Kasumi-1 (cell line): Measurements from ENCODE around the gene ADD1.
"Not testable (repeated sequence)": the region's sequence is repeated elsewhere in the genome, so short reads cannot be mapped to it uniquely, and the experiment has no call there.

Experiments used
- DNase-seq, 2 experiments: peaks; one replicate each; lab custom pipeline; 2025; lab: John Stamatoyannopoulos, UW

The ADD1 gene

DNA sequence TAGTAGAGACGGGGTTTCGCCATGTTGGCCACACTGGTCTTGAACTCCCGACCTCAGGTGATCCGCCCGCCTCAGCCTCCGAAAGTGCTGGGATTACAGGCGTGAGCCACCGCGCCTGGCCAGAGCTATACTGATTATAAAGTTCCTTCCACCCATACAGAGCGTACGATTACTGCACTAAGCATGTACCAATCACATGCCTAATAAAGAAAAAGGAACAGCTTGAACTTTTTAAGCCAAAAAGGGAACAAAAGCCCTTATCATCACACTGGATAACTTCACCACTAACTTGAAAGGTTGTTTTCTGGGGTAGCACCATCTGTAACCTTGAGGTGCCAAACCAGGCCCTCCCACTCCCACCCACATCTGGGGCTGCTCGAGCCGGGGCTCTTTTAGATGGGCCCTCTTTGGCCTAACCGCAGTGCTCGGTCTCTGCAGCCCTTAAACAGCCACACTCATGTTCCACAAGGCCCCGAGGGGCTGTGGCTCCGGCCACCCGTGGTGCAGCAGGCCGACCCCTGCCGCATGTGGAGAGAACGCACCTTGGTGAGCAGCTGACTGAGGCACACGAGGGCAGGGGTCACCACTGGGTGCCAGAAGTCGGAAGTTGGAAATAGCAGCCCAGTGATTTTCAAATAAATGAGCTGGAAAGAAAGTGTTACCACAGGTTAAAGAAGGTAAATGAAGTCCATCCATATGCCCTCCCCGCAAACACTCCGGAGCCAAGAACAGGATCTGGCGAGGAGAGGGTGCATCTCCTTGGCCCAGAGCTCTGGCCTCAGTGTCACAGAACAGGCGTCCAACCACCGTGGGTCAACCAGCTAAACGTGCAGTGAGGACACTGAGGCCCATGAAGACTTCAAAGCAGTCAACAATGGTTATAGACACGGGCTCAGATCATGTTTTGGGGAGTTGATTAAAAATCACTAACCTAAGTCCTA lies 101.2 kb downstream of the ADD1 start:
- no peak for DNase-seq

DNA sequence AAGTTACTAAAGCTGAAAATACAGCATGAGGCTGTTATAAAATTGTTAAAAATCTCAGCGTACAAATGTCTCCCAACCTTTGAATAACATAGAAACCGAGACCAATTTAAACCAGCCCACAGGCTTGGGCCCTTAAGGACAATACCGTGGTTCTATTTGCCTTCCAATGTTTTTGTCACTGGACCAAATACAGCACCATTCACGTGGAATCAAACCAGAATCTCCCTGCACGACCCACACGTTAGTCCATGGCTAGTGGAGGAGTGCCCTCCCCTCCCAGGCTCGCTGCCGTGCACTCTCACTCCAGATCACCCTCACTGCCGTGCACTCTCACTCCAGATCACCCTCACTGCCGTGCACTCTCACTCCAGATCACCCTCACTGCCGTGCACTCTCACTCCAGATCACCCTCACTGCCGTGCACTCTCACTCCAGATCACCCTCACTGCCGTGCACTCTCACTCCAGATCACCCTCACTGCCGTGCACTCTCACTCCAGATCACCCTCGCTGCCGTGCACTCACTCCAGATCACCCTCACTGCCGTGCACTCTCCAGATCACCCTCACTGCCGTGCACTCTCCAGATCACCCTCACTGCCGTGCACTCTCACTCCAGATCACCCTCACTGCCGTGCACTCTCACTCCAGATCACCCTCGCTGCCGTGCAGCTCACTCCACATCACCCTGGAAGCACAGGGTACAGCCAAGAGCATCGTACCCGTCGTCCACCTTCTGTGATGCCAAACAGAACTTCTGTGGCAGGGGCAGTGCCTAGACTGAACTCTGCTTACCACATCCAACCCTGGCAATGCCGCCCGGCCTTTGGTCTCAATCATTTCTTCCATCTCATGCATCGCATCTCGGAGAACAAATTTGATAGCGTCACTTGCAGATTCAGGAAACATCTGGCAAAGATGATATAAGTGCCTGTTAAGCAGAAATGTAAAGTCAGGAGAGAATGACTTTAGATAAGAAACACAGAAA lies 102.3 kb downstream of the ADD1 start:
- not testable (repeated sequence) for DNase-seq

DNA sequence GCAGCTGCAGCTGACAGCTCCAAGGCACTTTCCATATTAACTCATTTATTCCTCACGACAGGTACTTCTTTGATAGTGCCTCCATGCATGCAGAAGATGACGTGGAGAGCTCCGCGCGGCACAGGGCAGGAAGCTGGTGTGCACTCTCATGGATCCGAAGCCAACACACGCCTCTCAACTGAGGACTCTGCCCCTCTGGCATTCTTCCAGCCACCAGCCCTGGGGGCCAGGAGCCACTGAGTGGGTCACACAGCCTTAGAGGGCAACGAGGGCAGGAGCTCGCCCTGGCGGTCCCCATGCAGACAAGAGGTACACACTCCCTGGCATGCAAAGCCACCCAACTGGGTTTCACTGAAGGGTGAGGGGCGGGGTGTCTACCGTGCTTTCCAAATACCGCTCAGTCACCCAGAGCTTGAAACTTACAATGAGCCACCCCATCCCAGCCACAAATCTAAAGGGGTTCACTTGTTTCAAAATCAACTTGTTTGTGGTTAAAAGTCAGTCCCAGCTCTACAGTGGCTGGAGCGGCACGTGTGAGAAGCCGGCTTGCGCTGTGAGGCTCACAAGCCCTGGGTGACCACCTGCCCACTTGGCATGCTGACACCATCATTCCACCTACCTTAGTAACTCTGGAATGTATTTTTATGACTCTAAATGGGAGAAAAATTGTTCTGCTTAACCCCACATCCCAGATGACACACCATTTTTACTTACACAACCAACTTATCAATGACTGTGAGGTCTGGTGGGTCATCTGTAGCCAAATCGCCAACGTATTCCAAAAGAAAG lies 103.4 kb downstream of the ADD1 start:
- DNase-seq, result no peak

DNA sequence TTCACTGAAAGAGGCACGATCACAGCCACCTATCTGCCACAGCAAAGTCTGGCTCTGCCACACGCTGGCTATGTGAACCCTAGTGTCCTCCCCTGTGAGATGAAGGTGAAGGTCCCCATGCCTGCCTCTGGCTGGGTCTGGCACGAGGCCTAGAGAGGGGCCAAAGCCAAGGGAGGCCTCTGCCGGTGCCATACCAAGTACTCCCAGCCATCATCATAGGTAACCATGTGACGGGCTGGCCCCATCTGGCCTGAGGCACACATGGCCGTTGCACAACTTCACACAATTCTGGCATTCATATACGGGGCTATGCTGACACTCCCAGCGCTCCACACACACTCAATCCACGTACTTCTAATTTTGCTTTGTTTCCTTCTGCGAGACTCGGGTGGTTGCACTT lies 104.3 kb downstream of the ADD1 start:
- no peak for DNase-seq

DNA sequence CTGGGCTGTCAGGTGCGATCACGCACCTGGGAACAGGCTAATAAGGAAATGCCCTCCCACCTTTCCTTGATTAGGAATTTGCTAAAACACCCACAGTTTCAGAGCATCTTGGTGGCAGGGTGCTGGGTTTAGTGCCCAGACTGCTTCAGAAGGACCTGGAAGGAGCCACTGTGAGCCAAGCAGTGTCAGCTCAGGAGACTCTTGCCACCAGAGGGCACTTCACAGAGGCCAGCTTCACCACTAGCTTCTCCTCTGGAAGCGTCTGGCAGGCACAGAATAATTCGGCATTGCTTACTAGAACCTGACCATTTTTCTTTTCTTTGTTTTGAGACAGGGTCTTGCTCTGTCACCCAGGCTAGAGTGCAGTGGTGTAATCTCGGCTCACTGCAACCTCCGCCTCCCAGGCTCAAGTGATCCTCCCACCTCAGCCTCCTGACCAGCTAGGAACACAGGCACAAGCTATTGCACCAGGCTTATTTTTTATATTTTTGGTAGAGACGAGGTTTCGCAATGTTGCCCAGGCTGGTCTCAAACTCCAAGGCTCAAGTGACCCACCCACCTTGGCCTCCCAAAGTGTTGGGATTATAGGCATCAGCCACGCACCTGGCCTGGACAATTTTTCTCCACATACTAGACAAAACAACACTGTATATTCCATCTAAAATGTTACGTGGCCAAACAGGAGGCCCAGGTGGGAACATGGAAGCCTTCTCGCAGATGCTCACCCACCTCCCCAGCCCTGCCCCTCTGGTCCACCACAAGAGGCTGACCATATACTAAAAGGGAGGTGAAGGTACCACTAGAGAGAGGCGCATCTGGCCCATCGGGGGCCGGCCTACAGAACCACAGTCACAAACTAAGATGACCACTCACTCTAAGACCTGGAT lies 105.5 kb downstream of the ADD1 start:
- peak; percentile 35 to 67 for DNase-seq

DNA sequence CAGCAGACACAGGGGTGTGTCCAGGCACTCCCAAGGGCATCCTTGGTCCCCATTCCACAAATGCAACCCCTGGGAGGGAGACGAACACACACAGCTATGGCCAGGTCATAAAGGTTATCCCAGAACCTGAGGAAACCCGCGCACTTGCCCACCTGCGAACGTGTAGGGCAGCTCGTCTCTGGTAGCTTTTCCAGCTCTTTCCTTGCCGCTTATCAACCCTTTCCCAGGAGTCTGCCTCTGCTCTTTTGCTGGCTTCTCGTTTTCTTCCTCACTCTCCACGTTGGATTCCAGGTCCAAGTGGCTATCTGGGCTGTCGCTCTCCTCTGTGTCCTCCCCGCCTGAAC lies 106.1 kb downstream of the ADD1 start:
- DNase-seq, result no peak

DNA sequence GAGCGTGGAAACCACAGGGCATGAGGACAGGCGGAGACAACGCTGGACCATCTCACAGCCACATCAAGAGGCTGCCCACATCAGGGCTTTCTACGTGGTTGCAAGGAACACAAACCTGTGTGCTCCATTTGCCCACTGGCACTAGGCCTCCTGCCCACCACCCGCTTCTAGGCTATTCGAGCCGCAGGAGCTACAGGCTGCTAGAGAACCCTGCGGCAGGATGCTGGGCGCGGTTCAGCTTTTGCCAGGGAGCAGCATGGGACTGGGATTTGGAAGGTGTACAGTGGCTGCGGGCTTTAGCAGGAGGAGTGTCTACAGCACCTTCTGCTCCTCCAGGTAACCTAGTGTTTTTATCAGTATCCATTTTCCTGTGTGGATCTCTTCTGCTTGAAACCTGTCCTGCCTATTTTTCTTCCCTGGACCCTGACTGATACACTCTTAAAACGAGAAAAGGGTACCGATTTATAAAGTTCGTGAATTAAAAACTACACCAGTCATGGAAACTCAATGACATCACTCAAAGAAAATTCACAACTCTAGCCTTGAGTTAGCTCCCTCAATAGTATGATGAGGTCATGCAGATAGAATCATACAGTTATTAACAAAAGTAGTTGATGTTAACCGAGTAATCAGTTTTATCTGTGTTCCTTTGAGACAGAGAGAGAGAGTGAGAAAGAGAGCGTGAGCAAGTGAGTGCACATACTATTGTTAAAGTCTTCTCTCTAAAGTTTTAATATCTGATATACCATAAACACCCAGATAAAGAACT lies 106.8 kb downstream of the ADD1 start:
- DNase-seq, result no peak

DNA sequence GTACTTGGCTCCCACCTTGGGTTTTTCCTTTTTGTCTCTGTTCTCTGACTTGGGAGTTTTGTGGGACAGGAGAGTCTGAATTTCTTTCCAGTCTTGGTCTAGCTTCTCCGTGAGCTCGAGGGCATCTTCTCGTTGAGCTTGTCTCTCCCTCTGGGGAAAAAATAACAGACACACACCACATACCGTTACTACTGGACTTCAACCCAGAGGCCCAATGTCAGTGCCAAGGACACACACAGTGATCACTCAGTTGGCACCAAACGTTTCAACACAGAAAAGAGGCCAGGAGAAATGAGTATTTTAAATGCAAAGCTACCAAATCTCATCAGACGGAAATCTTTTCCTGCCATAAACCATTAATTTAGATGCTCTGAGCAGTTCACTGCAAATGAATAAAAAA lies 109.9 kb downstream of the ADD1 start:
- no peak for DNase-seq

DNA sequence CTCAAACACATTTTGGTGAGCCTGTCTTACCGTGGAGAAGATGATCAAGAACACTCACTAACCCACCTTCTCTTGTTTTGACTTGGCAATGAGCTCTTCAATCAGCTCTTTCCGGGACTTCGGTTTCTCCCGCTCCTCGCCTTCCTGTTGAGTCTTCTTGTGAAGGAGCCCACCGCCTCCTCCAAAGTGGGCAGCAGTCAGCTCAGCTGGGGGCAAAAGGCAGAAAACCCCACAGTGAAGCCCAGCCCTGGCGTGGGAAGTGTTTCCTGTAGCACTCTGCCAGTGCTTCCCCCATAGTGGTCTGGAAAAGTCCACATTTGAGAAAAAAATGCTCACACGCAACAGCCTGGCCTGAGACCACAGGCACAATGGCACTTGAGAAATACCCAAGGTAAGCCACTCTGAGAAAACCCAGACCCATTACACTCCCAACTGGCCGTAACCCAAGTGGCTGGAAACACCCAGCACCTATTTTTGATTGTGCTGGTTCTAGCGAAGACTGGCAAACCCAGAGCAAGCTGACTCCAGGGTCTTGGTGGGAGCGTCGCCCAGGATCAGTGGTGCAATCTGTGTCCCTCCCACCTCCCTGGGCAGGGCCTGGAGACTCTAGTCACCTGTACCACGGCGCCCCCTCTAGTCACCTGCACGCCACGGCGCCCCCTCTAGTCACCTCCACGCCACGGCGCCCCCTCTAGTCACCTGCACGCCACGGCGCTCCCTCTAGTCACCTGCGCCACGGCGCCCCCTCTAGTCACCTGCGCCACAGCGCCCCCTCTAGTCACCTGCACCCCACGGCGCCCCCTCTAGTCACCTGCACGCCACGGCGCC lies 110.9 kb downstream of the ADD1 start:
- DNase-seq, result no peak

DNA sequence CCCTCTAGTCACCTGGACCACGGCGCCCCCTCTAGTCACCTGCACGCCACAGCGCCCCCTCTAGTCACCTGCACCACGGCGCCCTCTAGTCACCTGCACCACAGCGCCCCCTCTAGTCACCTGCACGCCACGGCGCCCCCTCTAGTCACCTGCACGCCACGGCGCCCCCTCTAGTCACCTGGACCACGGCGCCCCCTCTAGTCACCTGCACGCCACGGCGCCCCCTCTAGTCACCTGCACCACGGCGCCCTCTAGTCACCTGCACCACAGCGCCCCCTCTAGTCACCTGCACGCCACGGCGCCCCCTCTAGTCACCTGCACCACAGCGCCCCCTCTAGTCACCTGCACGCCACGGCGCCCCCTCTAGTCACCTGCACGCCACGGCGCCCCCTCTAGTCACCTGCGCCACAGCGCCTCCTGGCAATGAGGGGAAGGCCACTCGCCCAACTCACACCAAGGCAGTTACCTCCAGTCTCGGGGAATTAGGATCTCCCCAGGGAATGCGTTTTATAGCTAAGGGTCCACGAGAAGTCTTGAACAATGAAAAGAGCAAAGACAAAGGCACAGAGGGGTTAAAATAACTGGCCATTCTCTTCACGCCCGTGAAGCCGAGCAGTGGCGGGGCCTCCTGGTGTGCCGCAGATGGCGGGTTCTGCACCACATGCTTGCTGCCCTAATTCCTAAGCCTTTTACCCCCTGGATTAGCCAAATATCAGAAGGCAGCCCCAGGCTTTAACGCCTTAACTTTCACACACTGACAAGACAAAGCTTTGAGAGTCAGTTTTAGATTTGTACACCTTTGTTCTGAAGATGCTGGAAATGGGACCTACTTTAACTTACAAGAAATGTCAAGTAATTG lies 111.8 kb downstream of the ADD1 start:
- not testable (repeated sequence) for DNase-seq

DNA sequence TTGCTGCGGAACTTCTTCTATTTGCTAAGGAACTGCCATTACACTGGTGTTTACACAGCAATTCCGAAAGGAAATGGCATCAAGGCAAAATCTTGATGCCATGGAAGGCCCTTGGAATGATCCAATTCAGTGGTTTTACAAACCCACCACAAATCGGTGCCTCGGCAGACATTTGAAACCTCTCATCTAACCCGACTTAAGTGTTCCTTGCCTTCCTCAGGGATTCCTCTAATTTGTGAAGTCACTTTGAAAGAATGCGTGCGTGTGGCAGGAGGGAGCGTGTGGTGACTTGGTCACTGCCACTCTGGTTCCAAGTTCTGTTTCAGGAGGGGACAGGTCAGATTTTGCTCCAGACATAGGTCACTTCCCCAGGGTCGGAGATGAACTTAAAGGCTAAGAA lies 114.8 kb downstream of the ADD1 start:
- no peak for DNase-seq

DNA sequence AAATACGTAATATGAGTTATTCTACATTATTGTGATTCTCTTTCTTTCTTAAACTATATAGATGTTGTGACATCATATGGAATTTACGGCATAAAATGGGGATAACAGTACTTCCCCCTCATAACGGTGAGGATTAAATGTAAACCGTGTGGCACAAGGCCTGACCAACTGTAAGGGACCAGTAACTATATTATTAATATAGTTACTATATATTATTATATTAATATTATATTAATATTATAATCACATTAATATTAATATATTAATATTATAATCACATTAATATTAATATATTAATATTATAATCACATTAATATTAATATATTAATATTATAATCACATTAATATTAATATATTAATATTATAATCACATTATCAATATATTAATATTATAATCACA lies 116.8 kb downstream of the ADD1 start:
- not testable (repeated sequence) for DNase-seq

DNA sequence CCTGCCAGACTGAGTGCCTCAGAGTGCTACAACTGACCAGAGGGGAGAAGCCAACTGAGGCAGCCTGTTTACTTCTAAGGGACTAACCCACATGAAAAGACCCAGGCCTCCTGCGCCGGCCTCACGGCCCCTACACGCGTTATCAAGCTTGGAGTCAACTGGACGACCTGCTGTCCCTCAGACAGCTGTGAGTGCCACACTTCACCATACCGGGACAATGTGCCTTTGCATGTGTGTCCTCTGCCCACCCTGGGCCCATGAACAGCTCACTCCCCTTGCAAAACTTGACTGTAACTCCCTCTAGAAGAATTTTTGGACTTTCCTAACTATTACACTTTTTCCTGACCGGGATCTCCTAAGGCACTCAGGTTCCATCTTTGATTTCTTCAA lies 117.8 kb downstream of the ADD1 start:
- DNase-seq, result peak; percentile 33 to 78

DNA sequence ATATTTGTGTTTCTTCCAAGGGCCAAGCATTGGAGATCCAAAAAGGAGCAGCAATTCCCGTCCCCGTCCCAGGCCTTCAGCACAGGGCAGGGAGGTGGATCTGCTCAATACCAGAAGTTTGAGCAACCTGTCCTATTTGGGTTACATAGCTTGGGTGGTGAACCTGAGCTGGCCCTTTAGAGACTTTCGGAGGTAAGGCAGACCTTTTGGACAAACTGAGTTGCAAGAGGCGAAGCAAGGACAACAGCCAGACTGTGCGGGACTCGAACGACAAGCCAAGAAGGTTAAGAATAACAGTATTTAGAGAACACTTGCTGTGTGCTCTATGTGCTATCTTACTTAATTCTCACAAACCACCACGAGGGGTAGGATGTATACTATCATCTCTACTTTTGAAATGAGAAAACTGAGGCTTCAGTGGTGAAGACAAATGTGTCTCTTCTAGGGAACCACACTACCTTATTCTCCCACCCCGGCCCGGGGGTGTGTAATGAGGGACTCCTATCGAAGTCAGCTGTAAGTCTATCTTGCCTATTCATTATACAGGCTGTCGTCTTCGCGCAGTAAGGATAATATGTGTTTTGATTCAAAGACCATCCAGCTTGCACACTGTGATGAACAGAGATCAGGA lies 118.3 kb downstream of the ADD1 start:
- DNase-seq, result peak; percentile 51 to 78

DNA sequence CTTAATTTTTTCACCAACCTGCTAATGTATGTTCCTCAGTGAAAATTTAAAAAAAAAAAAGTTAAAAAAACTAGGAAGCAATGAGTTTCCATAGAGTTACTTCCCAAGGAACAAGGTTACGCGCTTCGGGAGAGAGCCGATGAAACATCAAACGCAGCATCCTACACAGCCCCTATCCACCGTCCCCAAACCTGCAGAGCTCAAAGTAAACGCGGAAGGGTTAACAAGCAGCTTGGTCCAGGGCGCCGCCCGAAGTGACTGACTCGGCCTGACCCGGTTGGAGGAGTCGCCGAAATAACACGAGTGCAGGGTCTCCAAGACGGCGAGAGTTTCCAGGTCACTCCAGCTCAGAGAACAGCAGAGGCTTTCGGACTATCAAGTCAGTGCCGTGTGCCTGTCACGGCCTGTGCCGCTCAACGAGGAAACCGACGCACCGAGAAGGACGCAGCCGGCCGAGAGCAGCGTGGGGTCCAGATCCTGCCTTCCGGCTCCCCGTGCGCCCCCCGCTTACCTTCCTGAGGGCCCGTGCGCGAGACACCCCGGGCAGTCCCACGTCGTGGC lies 119.0 kb downstream of the ADD1 start:
- DNase-seq, result peak; percentile 54 to 60

DNA sequence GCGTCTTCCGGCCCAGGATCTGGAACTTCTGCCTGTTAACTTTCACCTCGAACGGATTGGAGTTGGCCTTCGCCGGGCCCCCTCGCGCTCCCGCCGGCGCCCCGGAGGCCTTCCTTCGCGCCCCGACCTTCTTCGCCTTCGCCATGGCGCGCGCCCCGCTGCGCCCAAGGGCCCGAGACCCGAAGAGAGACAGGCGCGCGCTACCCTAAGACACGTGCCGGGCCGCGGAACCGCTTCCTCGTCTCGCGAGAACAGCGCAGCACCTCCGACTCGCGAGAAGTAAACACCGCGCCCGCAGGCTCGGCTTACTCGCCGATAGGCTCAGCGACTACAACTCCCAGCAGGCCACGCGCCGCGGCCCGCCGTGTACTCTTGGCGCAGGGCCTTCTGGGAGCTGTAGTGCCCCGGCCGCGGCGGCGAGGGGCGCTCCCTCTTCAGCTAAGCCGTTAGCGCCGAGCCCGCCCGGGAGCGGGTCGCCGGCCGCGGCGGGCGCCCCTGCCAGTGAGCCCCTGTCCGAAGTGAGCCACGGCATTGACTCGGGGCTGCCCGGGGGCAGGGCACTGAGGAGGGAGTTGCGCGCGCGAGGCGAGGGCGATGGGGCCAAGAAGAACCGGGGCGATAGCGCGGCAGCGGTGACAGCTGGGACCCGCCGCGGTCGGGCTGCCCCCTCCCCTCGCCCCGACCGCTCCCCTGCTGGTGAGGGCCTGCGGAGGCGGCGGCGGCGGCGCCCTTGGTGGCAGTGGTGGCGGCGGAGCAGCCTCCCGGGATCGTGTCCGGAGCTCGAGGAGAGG lies 119.7 kb downstream of the ADD1 start, which contains the start of the genes GRK4 and NOP14:
Gene GRK4, plus strand, starts transcription at position 397 of the 791 bp plus-strand sequence. CDS start 500 bp downstream, outside the sequence.
Gene NOP14, minus strand, starts transcription at position 232 of the 791 bp plus-strand sequence. Its CDS starts 87 bp downstream, at position 145.
- DNase-seq, result peak; percentile 96 to 97
